Neural crest cell (in vitro differentiated cells): ENCODE measurements around the gene NAV2. TPM values are rescaled to one million over a fixed set of nuclear protein-coding genes. Genes with fewer than 3 reads are reported as not detected.

Source experiments
- DNase-seq: peaks from one replicate; pipeline ENCODE4 v3.0.0; 2021; ENCODE audit warnings: low read depth, mixed read lengths, low spot score
- H3K27ac Mint-ChIP-seq: one replicate; pipeline ENCODE4 v1.8.0; 2021; ENCODE audit warnings: mild to moderate bottlenecking, mixed read lengths; ENCODE audit not compliant: unreplicated experiment
- H3K27me3 Mint-ChIP-seq: 2 replicates; pipeline ENCODE4 v1.8.0; 2021; ENCODE audit warnings: low read depth, mild to moderate bottlenecking, mixed read lengths
- H3K36me3 Mint-ChIP-seq: 2 replicates; pipeline ENCODE4 v1.8.0; 2021; ENCODE audit warnings: low read depth, mild to moderate bottlenecking, mixed read lengths
- H3K4me1 Mint-ChIP-seq: 2 replicates; pipeline ENCODE4 v1.8.0; 2021; ENCODE audit warnings: mixed read lengths
- H3K4me3 Mint-ChIP-seq: one replicate; pipeline ENCODE4 v1.8.0; 2021; ENCODE audit warnings: mild to moderate bottlenecking, mixed read lengths
- H3K9me3 Mint-ChIP-seq: 2 replicates; pipeline ENCODE4 v1.8.0; 2021; ENCODE audit warnings: mixed read lengths
- CTCF ChIP-seq: fragments of 200-600 bp; sonication (generic); conservative IDR thresholded peaks from 2 replicates; pipeline ENCODE4 v1.5.0; 2021; ENCODE audit warnings: antibody characterized with exemption, mild to moderate bottlenecking
- total RNA-seq: library from RNA; stranded (reverse); gene quantifications from 2 replicates; pipeline ENCODE4 v1.2.1, GENCODE V29; 2021

The NAV2 gene
- total RNA-seq, 1 donor from 2014 or later, result 14.1 TPM

DNA sequence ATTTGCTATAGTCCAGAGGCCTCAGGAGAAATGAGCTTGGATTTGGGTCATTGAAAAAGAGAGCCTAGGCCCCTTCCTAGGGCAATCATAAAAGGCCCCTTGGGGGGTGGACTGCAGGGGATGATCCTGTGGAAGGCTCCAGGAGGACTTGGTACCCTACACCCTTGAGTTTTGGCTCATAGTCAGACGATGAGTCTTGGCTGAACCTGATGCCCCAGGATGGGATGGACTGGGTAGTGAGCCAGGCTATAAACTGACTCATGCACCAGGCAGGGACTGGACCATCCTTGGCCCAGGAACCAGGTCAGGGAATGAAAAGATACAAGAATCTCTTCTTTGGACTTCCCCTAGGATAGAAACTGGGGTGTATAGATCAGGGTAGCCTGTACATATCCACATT, 54.2 kb downstream of the NAV2 start:
- Mint-ChIP-seq H3K36me3 (no peaks in the 10 kb centered on the region), H3K4me1 (peaks cover 25% of the 10 kb centered on the region), H3K9me3 (no peaks in the 10 kb centered on the region), H3K27ac (no peak overlapping the region), H3K27me3 (peaks cover 11% of the 10 kb centered on the region), H3K4me3 (no peak overlapping the region)
- no peak for TF ChIP-seq CTCF
- DNase-seq, result no peak

DNA sequence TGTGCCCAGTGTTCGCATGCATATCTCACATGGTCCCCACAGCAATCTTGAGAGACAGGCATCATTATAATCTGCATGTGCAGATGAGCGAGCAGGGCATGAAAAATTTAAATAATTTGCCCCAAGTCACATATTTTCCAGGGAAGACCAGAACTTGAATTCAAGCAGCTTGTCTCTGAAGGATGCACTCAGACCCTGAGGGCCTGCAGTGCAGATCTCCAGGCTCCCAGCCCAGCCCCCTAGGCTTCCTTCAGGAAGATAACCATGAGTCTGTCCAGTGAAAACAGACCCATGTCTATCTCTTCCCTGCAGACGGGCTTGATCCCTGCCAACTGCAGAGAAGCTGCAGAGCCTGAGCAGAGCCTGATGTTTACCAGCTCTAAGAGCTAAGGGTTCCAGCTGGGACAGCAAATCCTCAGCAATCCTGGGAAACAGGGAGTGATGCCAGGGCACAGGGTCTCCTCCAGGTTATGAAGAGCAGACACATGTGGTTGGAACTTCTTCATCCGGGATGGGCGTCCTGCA, 55.1 kb downstream of the NAV2 start:
- TF ChIP-seq CTCF, result no peak

GRCh38 chr11:19768197-19768596, 55.6 kb downstream of the NAV2 start:
- H3K9me3 Mint-ChIP-seq, result no peaks in the 10 kb centered on the region
- no peak overlapping the region for H3K27ac Mint-ChIP-seq
- no peak overlapping the region for H3K4me3 Mint-ChIP-seq
- no peak for TF ChIP-seq CTCF
- H3K27me3 Mint-ChIP-seq, result peaks cover 11% of the 10 kb centered on the region
- no peak for DNase-seq
- peaks cover 32% of the 10 kb centered on the region for H3K4me1 Mint-ChIP-seq
- H3K36me3 Mint-ChIP-seq, result no peaks in the 10 kb centered on the region

More for the DNA sequence above, 55.1 kb downstream of the NAV2 start:
- Mint-ChIP-seq H3K9me3 (no peaks in the 10 kb centered on the region), H3K36me3 (no peaks in the 10 kb centered on the region), H3K27me3 (peaks cover 11% of the 10 kb centered on the region), H3K4me3 (no peak overlapping the region), H3K27ac (no peak overlapping the region), H3K4me1 (peaks cover 34% of the 10 kb centered on the region)
- DNase-seq, result no peak

GRCh38 chr11:19768815-19769214, 56.2 kb downstream of the NAV2 start:
- TF ChIP-seq CTCF, result no peak
- H3K36me3 Mint-ChIP-seq, result no peaks in the 10 kb centered on the region
- no peak overlapping the region for H3K27ac Mint-ChIP-seq
- H3K4me1 Mint-ChIP-seq, result peaks cover 25% of the 10 kb centered on the region
- no peak for DNase-seq
- H3K4me3 Mint-ChIP-seq, result no peak overlapping the region
- peaks cover 11% of the 10 kb centered on the region for H3K27me3 Mint-ChIP-seq
- H3K9me3 Mint-ChIP-seq, result no peaks in the 10 kb centered on the region

- Mint-ChIP-seq H3K27me3 (peaks cover 14% of the 10 kb centered on the region), H3K4me3 (no peak overlapping the region), H3K4me1 (peaks cover 24% of the 10 kb centered on the region), H3K27ac (no peak overlapping the region), H3K36me3 (no peaks in the 10 kb centered on the region), H3K9me3 (no peaks in the 10 kb centered on the region)
- TF ChIP-seq CTCF, result no peak
- no peak for DNase-seq
These were observed 57.2 kb downstream of the NAV2 start for GRCh38 chr11:19769820-19770219.
